Tibial nerve (tissue), 3 donors: Measurements from ENCODE around the gene ALG6.

Experiments
- POLR2A ChIP-seq, 2 donors: fragments of 450-650 bp; IDR thresholded peaks; one replicate each; pipeline ENCODE4 v1.6.1; 2017; ENCODE audit warnings: antibody characterized with exemption in 2 of 2, mild to moderate bottlenecking in 2 of 2, moderate library complexity in 2 of 2
- TF ChIP-seq, protein P1 (sequence below), 5 experiments: fragments of 200-600 bp in 3 of 5; fragments of 450-650 bp in 2 of 5; sonication (generic) in 3 of 5; IDR thresholded peaks; one replicate each; pipeline ENCODE4 v1.5.1; 2016 to 2019; ENCODE audit warnings: antibody characterized with exemption in 5 of 5, mild to moderate bottlenecking in 3 of 5, moderate library complexity in 2 of 5

DNA sequence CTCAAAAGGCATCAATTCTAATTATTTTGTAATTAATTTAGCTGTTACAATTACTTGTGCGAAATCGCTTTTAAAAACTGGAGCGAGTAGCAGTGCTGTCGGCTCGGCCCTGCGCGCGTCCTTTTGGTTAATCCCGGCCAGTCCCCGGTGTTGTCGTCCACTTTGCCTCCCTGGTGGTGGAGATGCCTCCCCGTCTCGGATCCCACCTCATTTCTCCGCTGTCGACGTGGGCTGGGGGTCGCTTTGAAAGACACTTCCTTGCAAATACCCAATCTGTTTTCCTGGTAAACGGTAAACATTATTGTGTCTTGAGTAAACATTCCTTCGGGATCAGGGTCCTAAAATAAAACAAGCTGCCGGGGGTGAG lies 41.3 kb upstream of the ALG6 start:
- TF ChIP-seq POLR2A (IDR thresholded peaks at IDR 0.05), result no peak
- TF ChIP-seq, protein P1, sequence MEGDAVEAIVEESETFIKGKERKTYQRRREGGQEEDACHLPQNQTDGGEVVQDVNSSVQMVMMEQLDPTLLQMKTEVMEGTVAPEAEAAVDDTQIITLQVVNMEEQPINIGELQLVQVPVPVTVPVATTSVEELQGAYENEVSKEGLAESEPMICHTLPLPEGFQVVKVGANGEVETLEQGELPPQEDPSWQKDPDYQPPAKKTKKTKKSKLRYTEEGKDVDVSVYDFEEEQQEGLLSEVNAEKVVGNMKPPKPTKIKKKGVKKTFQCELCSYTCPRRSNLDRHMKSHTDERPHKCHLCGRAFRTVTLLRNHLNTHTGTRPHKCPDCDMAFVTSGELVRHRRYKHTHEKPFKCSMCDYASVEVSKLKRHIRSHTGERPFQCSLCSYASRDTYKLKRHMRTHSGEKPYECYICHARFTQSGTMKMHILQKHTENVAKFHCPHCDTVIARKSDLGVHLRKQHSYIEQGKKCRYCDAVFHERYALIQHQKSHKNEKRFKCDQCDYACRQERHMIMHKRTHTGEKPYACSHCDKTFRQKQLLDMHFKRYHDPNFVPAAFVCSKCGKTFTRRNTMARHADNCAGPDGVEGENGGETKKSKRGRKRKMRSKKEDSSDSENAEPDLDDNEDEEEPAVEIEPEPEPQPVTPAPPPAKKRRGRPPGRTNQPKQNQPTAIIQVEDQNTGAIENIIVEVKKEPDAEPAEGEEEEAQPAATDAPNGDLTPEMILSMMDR (IDR thresholded peaks at IDR 0.05), result no peak
